Dedifferentiated amniotic fluid mesenchymal stem cell (primary cell): ENCODE results near the gene IGHMBP2.

Experiments
- DNase-seq: peaks from one replicate; pipeline ENCODE4 v3.0.0-alpha.2; 2016; ENCODE audit errors: extremely low spot score

IGHMBP2 gene

DNA sequence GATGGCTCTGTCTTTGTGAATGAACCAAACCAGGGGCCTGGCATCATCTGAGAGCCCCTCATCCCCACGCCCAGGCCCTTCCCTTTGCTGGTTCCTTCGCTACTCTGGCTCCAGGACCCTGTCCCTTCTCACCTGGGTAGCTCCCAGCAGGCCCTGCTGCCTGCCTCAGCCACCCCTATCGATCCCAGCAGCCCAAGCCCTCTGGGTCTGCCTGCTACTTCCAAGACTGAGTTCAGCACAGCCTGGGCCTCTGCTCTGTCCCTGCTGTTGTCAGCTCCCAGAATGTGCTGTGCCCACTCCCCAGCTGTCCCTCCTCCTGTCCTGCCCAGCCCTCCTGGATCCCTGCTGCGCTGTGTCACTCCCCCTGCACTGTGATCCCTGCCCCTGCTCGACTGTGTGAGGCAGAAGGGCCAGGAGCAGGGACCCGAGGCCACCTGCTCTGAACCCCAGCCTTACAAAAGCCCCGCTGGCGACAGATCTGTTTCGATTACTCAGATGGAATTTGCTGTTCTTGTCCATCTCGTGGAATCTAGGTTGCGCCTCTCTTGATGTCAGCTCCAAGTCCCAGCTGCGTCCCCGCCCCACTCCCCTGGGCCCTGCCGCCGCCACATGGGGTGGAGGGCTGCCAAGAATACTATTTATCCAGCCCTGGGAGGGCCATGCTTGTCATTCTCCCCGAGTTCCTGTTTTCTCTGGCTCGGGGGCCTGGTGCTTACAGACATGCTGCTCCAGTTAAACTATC, 13.0 kb upstream of the IGHMBP2 start:
- DNase-seq: peak; percentile 79

DNA sequence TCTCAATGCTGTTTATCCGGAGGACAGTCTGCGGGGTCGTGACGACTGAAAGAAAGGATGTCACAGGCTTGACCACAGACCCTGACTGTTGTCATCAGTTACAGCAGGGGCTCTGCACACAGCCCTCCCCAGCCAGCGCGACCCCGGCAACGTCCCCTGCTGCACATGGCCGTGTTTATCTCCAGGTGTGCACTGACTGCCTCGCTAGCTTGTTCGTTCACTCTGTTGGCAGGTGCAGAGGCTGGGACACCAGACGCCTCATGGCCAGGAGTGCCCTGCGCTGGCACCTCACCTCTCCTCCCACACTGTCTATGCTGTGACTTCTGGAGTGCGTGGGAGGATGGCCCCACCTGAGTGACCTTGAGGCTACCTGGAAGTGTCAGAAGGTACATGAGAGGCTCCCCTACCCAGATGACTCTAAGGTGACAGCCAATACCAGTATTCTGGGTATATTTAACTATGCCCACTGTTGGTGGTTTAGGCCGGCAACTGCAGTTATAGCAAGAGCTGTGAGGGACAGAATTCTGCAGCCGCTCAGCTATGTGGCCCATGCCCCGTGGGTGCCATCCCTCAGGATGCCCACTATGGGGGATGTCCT, 12.2 kb upstream of the IGHMBP2 start:
- no peak for DNase-seq

DNA sequence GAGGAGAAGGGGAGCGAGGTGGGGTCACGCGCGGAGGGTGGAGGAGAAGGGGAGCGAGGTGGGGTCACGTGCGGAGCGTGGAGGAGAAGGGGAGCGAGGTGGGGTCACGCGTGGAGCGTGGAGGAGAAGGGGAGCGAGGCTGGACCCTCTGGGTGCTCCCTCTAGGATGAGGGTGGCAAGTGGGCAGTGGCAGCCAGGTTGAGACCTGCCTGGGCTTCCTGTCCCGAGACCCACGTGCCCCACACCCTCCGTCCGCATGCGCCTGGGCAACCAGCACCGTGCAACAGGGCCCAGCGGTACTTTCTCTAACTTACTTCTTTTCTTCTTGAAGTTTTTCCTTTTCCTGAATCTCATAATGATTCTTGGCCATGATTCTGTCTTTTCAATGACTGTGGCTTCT, 11.1 kb upstream of the IGHMBP2 start:
- DNase-seq: no peak

DNA sequence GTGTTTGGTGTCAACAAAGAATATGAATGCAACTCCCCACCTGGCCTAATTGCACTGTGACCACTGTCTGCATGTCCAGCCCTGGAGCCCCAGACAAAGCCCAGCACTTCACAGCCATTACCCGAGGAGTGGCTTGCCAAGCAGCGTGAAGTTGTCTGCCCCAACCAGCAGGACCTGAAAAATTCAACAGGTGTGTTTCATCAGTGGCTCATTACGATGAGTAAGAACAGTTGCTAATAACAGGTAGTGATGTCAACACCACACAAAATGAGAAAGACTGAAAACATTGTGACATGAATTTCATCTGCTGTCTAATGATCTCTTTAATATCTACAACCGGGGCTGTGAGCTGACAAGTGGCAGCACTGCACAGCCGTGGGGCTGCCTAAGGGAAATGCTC, 10.4 kb upstream of the IGHMBP2 start:
- DNase-seq: no peak

DNA sequence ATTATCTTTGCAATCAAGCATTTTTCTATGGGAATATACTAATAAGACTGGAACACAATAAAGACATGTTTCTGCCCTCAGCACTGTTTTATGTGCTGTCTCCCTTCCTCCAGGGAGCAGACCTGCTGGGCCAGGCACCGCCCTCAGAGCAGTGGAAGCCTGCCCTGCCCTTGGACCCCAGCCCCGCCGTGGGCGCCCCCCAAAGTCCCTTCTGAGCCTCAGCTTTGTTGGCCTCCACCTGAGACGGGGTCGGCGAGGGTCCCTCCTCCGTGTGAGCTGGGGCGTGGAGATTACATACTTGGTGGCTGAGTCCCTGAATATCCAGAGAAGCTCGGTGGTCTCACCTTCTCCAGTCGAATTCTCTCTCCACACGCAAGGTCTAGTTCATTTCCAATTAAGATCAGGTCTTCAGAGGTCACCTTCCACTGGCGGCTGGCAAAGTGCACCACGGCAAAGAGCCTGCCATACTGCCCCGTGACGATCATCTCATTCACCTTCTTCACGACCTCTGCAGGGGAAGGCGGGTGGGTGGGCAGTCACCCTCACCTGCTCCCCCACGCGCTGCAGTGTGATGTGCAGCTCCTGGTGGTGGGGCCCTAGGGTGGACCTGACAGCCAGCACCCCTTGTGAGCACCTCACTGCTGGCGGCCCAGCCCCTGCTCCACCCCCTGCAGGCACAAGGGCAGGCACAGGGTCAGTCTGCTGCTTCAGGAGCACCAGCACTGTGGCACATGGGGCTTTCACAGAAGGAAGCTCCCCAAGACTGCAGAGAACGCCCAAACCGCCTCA, 7.3 kb upstream of the IGHMBP2 start:
- DNase-seq: no peak

DNA sequence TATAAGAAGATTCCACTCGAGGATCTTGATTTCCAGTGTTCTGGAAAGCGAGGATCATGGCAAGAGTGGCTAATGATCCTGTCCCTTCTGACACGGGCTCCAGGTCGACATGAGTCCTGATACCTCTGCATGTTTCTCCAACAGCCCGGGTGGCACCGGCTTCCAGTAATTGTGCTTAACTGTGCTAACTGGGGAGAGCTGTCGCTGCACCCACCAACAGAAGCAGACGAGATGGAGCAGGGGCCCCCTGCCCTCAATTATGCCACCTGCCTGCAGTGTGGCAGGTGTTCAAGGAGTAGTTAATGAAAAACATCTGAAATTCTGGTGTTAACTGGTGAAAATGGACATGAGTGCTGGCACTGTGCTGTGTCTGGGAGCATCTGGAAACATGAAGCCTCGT, 6.2 kb upstream of the IGHMBP2 start:
- no peak for DNase-seq

DNA sequence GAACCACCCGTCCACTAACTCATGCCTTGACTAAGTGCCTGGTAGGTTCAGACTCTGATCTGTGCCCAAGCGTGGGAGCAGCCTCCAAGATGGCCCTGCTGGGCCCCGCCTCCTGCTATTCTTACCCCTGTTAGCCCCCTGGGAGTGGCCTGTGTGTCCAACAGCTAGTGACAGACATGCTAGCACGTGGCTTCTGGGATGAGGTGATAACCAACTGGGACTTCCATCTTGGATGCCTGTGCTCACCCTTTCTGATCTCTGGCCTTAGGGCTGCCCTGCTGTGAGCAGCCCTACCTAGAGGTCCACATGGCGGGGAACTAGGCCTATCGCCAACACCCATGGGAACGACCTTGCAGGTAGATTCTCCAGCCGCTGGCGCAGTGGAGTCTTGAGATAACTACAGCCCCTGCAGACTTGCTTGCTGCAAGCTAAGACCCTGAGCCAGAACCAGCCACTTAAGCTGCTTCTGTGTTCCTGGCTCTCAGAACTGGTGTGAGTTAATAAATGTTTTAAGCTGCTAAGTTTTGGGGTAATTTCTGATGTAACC, 2.8 kb upstream of the IGHMBP2 start:
- no peak for DNase-seq

DNA sequence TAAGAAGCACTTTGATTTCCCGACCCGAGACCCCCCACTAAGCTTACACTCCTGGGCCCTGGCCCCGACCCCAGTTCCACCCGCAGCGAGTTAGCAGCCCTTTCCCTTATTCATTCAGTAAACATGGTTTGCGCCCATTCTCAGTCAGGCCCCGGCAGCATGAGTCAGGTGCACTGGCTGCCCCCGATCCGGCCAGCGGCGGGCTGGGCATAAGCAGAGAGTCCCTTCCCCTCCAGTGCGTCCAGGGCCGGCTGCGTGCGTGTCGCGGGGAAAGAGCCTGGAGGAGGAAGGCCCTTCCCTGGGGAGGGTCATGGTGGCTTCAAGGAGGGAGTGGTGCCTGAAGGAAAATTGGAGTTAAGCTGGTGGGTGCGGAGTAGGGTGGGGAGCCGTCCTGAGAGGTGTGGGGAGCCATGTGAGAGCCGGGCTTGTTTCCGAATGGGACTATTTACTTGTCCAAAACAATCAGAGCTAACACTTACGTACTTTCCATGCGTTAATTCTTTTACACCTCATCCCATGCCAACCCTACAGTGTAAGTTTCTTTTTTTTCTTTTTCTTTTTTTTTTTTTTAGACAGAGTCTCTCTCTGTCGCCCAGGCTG, 657 bp downstream of the IGHMBP2 start:
- DNase-seq: no peak

DNA sequence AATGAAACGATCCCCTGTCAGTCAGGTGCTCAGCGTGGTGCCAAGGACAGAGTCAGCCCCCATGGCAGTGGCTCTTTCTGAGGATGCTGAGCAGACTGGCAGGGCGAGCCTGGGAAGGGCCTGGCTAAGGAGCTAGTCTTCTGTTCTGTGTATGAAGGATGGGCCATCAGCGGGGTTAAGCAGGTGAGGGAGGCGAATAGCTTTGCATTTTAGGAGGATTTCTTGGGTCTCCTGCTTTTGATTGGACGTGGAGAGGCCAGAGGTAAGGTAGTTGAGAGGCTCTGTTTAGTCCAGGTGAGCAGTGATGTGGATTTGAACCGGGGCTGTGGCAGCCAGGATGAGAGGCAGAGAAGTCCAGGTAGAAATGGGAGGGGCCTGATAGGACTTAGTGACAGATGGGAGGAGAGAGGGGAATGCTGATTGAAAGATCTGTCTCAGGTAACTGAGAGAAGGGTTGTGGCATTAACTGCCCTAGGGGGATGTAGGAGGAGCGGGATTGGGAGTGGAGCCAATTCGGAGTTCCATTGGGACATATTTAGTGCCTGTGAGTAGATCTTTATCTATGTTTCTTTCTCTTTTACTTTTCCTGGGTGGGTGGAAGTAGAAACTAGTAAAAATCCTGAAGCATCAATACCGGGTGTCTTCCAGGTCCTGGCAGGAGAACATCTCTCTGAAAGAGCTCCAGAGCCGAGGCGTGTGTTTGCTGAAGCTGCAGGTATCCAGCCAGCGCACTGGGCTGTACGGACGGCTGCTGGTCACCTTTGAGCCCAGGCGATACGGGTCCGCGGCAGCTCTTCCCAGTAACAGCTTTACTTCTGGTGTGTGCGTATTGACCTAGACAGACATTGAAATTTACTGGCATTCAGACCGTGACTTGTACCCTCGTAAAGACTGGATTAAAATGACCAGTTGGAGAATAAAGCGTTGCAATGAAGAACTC, 2.0 kb downstream of the IGHMBP2 start:
- DNase-seq: no peak

DNA sequence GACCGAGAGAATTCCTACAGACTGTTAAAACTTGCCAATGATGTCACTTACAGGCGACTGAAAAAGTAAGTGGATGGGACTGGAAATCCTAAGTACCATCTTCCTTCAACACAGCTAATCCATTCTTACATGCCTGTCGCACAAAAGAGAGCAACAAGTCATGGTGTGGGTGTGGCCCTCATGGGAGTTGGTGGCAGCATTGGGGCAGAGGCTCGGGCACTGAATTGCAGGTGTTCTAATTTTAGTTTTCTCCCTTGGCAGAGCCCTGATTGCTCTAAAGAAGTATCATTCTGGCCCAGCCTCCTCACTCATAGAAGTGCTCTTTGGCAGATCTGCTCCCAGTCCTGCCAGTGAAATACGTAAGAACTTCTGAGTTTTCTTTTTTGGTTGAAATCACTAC, 4.6 kb downstream of the IGHMBP2 start:
- no peak for DNase-seq

DNA sequence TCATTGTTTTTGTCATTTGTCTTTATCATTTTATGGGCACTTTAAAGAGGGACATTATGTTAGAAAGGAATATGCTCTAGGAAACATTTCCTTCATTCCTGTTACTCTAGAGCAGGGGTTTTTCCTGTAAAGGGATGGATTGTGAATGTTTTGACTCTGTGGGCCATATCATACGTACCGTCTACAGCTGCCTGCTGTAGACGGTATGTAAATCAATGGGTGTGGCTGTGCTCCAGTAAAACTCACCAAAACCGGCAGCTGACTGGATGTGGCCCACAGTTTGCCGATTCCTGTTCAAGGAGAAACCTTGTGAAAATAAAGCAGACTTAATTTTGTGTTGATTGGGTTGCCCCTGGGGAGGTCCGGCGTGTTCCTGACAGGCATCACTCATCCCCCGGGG, 7.3 kb downstream of the IGHMBP2 start:
- DNase-seq: no peak

DNA sequence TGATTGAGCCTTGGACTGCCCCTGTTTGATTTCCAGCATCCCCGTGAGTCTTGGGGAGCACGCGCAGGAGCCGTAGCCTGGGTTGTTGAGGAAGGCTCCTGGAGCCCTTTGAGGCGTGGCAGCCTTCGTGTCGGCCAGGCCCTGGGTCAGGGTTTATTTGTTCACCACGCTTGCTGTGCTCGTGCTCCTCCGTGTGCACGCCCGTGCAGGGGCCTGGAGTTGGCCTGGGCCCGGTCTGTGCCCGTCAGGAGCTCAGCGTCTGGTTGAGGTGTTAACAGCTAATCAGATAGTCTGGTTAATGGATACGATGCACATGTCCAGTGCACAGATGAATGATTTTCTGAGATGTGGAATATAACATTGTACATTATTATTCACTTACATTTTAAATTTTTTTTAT, 8.0 kb downstream of the IGHMBP2 start:
- no peak for DNase-seq

DNA sequence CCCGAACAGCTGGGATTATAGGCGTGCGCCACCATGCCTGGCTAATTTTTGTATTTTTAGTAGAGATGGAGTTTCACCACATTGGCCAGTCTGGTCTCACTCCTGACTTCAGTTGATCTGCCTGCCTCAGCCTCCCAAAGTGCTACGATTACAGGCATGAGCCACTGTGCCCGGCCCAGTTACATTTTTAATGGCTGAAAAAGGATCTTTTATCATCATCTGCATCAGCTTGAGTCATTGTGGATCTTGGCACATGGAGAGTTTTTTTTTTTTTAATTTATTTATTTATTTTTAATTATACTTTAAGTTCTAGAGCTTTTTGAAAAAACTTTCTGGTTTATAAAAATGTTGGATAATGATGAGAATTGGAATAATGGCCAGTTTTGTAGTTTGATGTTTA, 8.6 kb downstream of the IGHMBP2 start:
- no peak for DNase-seq

DNA sequence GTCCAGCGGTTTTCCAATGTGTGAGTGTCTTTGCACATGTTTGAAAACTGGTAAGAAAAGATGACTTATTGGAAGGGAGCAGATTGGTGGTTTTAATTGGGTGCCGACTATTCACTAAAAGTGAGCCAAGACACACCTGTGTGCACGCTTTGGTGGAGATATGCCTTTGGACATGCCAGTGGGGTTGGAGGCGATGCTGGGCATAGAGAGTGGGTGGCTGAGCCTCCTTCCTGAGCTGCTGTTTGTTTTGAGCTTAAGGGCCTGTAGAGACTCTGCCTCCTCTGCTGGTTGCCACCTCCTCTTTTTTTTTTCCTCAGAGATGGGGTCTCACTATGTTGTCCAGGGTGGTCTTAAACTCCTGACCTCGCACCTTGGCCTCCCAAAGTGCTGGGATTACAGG, 9.5 kb downstream of the IGHMBP2 start:
- no peak for DNase-seq

DNA sequence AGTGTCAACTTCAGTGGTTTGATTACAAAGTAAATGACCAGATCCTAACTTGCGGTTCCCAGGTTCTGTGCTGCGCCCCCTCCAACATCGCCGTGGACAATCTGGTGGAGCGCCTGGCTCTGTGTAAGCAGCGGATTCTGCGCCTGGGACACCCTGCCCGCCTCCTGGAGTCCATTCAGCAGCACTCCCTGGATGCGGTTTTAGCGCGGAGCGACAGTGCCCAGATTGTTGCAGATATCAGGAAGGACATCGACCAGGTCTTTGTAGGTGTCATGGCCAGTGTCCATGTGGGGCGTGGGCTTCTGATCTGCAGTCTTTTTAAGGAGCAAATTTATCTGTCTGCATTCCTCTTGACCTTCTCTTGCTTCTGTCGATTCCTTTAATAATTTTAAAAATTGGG, 11.1 kb downstream of the IGHMBP2 start:
- DNase-seq: no peak

DNA sequence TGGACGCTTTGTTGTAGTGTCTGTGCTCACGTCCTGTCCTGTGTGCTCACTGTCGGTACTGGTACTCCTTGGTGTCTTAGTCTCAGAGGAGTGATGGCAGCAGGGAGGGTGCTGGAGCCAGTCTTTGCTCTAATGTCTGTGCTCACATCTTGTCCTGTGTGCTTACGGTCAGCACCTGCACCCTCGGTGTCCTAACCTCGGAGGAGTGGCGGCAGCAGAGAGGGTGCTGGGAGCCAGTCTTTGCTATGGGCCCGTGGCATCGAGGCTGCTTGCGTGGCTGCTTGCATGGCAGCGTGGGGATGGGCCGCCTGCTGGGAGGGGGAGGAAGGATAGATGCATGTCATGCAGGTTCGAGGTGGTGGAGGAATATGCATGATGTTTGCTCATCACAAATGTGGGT, 12.7 kb downstream of the IGHMBP2 start:
- no peak for DNase-seq

DNA sequence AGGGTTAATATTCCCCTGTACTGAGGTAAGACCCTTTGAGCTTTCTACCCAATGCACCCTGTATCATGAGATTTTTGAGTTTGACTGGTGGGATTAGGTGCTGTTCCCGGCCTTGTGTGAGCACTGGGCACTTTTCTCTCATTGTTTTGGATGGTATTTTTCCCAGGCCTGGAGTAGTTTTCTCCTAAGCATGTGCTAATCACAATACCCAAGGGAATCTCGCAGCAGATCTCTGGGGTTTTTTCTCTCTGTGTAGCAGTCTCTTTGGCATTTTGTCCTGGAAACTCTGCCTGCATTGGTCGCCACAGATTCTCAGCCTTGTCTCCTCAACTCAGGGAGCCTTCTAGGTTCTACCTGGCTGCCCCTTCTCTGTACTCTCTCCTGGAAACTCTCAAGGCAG, 19.9 kb downstream of the IGHMBP2 start:
- no peak for DNase-seq

DNA sequence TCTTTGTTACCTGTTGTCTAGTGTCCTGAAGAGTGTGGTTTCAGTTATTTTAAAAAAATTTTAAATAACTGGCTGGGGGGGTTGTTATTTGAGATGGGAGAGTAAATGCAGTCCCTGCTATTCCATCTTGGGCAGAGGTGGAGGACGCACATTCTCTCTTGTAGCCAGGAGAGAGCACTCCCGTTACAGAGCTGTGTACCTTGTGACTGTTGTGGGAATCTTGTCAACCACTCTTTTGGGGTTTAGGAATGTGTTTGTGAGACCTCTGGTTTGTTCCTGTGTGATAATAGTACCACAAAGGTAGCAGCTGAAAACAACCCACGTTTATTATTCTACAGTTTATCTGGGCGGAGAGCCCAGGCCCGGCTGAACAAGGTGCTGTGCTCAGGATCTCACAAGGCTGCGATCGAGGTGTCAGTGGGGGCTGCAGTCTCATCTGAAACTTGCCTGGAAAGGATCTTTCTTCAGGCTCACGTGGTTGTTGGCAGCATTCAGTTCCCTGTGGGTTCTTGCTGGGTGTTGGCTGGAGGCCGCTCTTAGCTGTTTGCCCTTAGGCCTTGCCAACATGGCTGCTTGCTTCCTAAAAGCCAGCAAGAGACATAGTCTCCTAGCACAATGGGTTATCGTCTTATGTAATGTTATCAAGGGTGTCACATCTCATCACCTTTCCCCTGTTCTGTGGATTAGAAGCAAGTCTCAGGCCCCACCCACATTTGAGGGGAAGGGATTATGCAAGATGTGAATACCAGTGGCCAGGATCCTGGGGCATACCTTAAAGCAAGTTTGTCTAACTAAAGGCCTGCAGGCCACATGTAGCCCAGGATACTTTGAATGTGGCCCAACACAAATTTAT, 20.6 kb downstream of the IGHMBP2 start:
- no peak for DNase-seq

DNA sequence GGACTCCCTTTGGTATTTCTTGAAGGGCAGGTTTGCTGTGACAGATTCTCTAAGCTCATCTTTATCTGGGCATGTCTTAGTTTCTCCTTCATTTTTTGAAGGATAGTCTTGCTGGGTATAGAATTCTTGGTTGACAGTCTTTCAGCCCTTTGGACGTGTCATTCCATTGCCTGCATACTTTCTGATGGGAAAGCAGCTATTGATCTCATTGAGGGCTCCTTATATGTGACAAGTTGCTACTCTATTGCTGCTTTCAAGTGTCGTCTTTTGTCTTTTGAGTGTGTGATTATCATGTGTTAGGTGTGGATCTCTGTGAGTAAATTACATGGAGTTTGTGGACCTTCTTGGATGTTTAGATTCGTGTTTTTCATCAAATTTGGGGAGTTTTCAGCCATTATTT, 21.9 kb downstream of the IGHMBP2 start:
- no peak for DNase-seq
